ENCODE data around the gene PATJ.
"Not testable (repeated sequence)": the region's sequence is repeated elsewhere in the genome, so short reads cannot be mapped to it uniquely, and the experiment has no call there.

GRCh38 chr1:61801047-61801446, 58.8 kb downstream of the PATJ start:
- TF ChIP-seq EZH2 (IDR thresholded peaks at IDR 0.05; ENCODE audit: borderline replicate concordance, insufficient read depth, low read depth, low read length, poor library complexity, severe bottlenecking); CTCF (IDR thresholded peaks at IDR 0.05): not testable (repeated sequence)
